ENCODE measurements around the gene LMNA.
"Not testable (repeated sequence)": the region's sequence is repeated elsewhere in the genome, so short reads cannot be mapped to it uniquely, and the experiment has no call there.

LMNA gene

GRCh38 chr1:156104861-156105832, 9.4 kb upstream of the LMNA start:
- DNase-seq (ENCODE audit: low read depth): no peak

GRCh38 chr1:156106624-156107488, 7.7 kb upstream of the LMNA start:
- DNase-seq (ENCODE audit: low read depth): no peak

- DNase-seq (ENCODE audit: low read depth): no peak
These were observed 6.5 kb upstream of the LMNA start for GRCh38 chr1:156108057-156108456.

GRCh38 chr1:156108664-156109241, 5.8 kb upstream of the LMNA start:
- DNase-seq (ENCODE audit: low read depth): no peak

- DNase-seq (ENCODE audit: low read depth): no peak
These were observed 4.3 kb upstream of the LMNA start for GRCh38 chr1:156110252-156110651.

- no peak for DNase-seq (ENCODE audit: low read depth)
These were observed 3.1 kb upstream of the LMNA start for GRCh38 chr1:156111355-156111962.

GRCh38 chr1:156112276-156113137, 2.0 kb upstream of the LMNA start:
- no peak for DNase-seq (ENCODE audit: low read depth)

- DNase-seq (ENCODE audit: low read depth): no peak
These were observed 1.1 kb upstream of the LMNA start for GRCh38 chr1:156113282-156113950.

- DNase-seq (ENCODE audit: low read depth): no peak
These were observed 505 bp downstream of the LMNA start for GRCh38 chr1:156114919-156115513.

GRCh38 chr1:156115514-156116374, 1.2 kb downstream of the LMNA start:
- DNase-seq (ENCODE audit: low read depth): no peak

GRCh38 chr1:156116731-156117130, 2.2 kb downstream of the LMNA start:
- DNase-seq (ENCODE audit: low read depth): not testable (repeated sequence)

GRCh38 chr1:156117414-156118176, 3.1 kb downstream of the LMNA start:
- no peak for DNase-seq (ENCODE audit: low read depth)

GRCh38 chr1:156118177-156118868, 3.8 kb downstream of the LMNA start:
- DNase-seq (ENCODE audit: low read depth): no peak

- no peak for DNase-seq (ENCODE audit: low read depth)
These were observed 5.1 kb downstream of the LMNA start for GRCh38 chr1:156119503-156120209.

- no peak for DNase-seq (ENCODE audit: low read depth)
These were observed 5.8 kb downstream of the LMNA start for GRCh38 chr1:156120318-156120717.

- DNase-seq (ENCODE audit: low read depth): not testable (repeated sequence)
These were observed 6.5 kb downstream of the LMNA start for GRCh38 chr1:156121005-156121404.

GRCh38 chr1:156121457-156121856, 6.9 kb downstream of the LMNA start:
- DNase-seq (ENCODE audit: low read depth): no peak
